GM13976 (cell line): Measurements from ENCODE around the gene NID1.

Experiments used
- DNase-seq: peaks from one replicate; pipeline ENCODE4 v3.0.0; 2012; ENCODE audit warnings: low spot score
- CTCF ChIP-seq: IDR thresholded peaks from 2 replicates; pipeline ENCODE4 v1.5.1; 2012; ENCODE audit warnings: borderline replicate concordance, mild to moderate bottlenecking; ENCODE audit not compliant: insufficient read depth; ENCODE audit errors: extremely low read depth, missing control alignments, control extremely low read depth
- in situ Hi-C: fragments of 300-500 bp; cut with MboI; formaldehyde crosslinking; loops from one replicate; pipeline ENCODE4 v1.12.0; 2022; ENCODE audit warnings: low sequenced_read_pairs, mixed read lengths, inconsistent platforms; ENCODE audit not compliant: unreplicated experiment

Gene NID1

GRCh38 chr1:235997049-235997448 is 67.8 kb downstream of the NID1 start:
- DNase-seq, result no peak
- in situ Hi-C loops, result no loop called here
- TF ChIP-seq CTCF, result no peak

- no peak for TF ChIP-seq CTCF
- in situ Hi-C loops, result no loop called here
- peak; percentile 52 for DNase-seq
Measured at GRCh38 chr1:235996048-235996785, 68.7 kb downstream of the NID1 start.

GRCh38 chr1:235995511-235995910 is 69.4 kb downstream of the NID1 start:
- in situ Hi-C loops, result no loop called here
- no peak for TF ChIP-seq CTCF
- no peak for DNase-seq

GRCh38 chr1:235993652-235994051 is 71.2 kb downstream of the NID1 start:
- in situ Hi-C loops, result no loop called here
- no peak for TF ChIP-seq CTCF
- DNase-seq, result no peak

- in situ Hi-C loops, result no loop called here
- DNase-seq, result no peak
- no peak for TF ChIP-seq CTCF
Measured at GRCh38 chr1:235992868-235993267, 72.0 kb downstream of the NID1 start.

- in situ Hi-C loops, result no loop called here
- DNase-seq, result no peak
Measured at GRCh38 chr1:235992346-235992745, 72.5 kb downstream of the NID1 start.

More at GRCh38 chr1:235992346-235992745, 72.5 kb downstream of the NID1 start:
- TF ChIP-seq CTCF, result no peak
